Right atrium auricular region (tissue), 2 donors: ENCODE results near the gene DLGAP4. TPM values are rescaled to one million over a fixed set of nuclear protein-coding genes. Genes with fewer than 3 reads are reported as not detected.

Source experiments
- DNase-seq: peaks from one replicate; pipeline ENCODE4 v3.0.0-alpha.2; 2019; ENCODE audit warnings: low spot score
- H3K27ac ChIP-seq, 2 donors: fragments of 200-600 bp; sonication (generic); 1 replicate in 1 of 2; 2 replicates in 1 of 2; pipeline ENCODE4 v1.5.1; 2016 to 2019
- H3K27me3 ChIP-seq, 2 donors: fragments of 200-600 bp; sonication (generic); one replicate each; pipeline versions ENCODE4 v1.5.1 to v1.6.0; 2017 to 2019
- H3K36me3 ChIP-seq: fragments of 200-600 bp; sonication (generic); one replicate; pipeline ENCODE4 v1.5.1; 2016
- H3K4me1 ChIP-seq, 2 donors: fragments of 200-600 bp; sonication (generic); one replicate each; pipeline versions ENCODE4 v1.5.1 to v1.6.0; 2017 to 2019
- H3K4me3 ChIP-seq, 2 donors: fragments of 200-600 bp; sonication (generic); 1 replicate in 1 of 2; 2 replicates in 1 of 2; pipeline ENCODE4 v1.5.1; 2017 to 2019; ENCODE audit warnings: mild to moderate bottlenecking in 1 of 2, moderate library complexity in 1 of 2
- H3K9me3 ChIP-seq, 2 donors: fragments of 200-600 bp; sonication (generic); one replicate each; pipeline ENCODE4 v1.5.1; 2019
- total RNA-seq, 2 donors: library from RNA; depleted of rRNA; stranded (reverse); fragments of >200 nt; gene quantifications; one replicate each; pipeline ENCODE4 v1.1.0, GENCODE V29; 2016
- TF ChIP-seq, protein P1 (sequence below), 2 donors: fragments of 200-600 bp; sonication (generic); IDR thresholded peaks; one replicate each; pipeline ENCODE4 v1.5.1; 2019; ENCODE audit warnings: antibody characterized with exemption in 2 of 2

DLGAP4 gene
- total RNA-seq, 2 donors from 2014 or later: 30.0 to 50.2 TPM

- H3K4me1 ChIP-seq: peaks cover 0 to 56% of the 10 kb centered on the region in 2 donors
- peak overlapping the region; percentile 98 to 99 for H3K27ac ChIP-seq
- DNase-seq: no peak
- TF ChIP-seq, protein P1, sequence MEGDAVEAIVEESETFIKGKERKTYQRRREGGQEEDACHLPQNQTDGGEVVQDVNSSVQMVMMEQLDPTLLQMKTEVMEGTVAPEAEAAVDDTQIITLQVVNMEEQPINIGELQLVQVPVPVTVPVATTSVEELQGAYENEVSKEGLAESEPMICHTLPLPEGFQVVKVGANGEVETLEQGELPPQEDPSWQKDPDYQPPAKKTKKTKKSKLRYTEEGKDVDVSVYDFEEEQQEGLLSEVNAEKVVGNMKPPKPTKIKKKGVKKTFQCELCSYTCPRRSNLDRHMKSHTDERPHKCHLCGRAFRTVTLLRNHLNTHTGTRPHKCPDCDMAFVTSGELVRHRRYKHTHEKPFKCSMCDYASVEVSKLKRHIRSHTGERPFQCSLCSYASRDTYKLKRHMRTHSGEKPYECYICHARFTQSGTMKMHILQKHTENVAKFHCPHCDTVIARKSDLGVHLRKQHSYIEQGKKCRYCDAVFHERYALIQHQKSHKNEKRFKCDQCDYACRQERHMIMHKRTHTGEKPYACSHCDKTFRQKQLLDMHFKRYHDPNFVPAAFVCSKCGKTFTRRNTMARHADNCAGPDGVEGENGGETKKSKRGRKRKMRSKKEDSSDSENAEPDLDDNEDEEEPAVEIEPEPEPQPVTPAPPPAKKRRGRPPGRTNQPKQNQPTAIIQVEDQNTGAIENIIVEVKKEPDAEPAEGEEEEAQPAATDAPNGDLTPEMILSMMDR (IDR thresholded peaks at IDR 0.05): no peak
- H3K36me3 ChIP-seq: no peaks in the 10 kb centered on the region
- peak overlapping the region; percentile 77 to 84 for H3K4me3 ChIP-seq
- no peaks in the 10 kb centered on the region for H3K27me3 ChIP-seq
- no peaks in the 10 kb centered on the region for H3K9me3 ChIP-seq
These were observed 155.7 kb downstream of the DLGAP4 start for GRCh38 chr20:36461600-36462439.

GRCh38 chr20:36462440-36463211 lies 156.5 kb downstream of the DLGAP4 start:
- H3K9me3 ChIP-seq: no peaks in the 10 kb centered on the region
- no peaks in the 10 kb centered on the region for H3K27me3 ChIP-seq
- H3K4me1 ChIP-seq: peaks cover 0 to 64% of the 10 kb centered on the region in 2 donors
- H3K36me3 ChIP-seq: no peaks in the 10 kb centered on the region
- peak overlapping the region; percentile 77 to 84 for H3K4me3 ChIP-seq
- peak; percentile 88 for DNase-seq
- TF ChIP-seq, protein P1 (IDR thresholded peaks at IDR 0.05): no peak
- peak overlapping the region; percentile 98 to 99 for H3K27ac ChIP-seq

- Histone ChIP-seq H3K27me3 (no peaks in the 10 kb centered on the region), H3K36me3 (no peaks in the 10 kb centered on the region), H3K27ac (peak overlapping the region; percentile 98 to 99), H3K9me3 (no peaks in the 10 kb centered on the region), H3K4me1 (peaks cover 0 to 72% of the 10 kb centered on the region in 2 donors), H3K4me3 (peak overlapping the region; percentile 77 to 84)
- DNase-seq: no peak
- TF ChIP-seq, protein P1 (IDR thresholded peaks at IDR 0.05): no peak
These were observed 157.3 kb downstream of the DLGAP4 start for GRCh38 chr20:36463212-36464061.

- Histone ChIP-seq H3K9me3 (no peaks in the 10 kb centered on the region), H3K4me1 (peaks cover 0 to 86% of the 10 kb centered on the region in 2 donors), H3K36me3 (no peaks in the 10 kb centered on the region), H3K27ac (peak overlapping the region; percentile 98 to 99), H3K27me3 (no peaks in the 10 kb centered on the region), H3K4me3 (no peak overlapping the region)
- DNase-seq: peak; percentile 86
- TF ChIP-seq, protein P1 (IDR thresholded peaks at IDR 0.05): no peak
These were observed 159.3 kb downstream of the DLGAP4 start for GRCh38 chr20:36465109-36466080.
